KG1 (cell line): ENCODE results near the gene SPG21.

ENCODE experiments used
- DNase-seq: peaks from one replicate; lab custom pipeline; 2025; lab: John Stamatoyannopoulos, UW

The SPG21 gene

GRCh38 chr15:64938192-64938591 lies 51.5 kb downstream of the SPG21 start:
- DNase-seq = no peak

DNA sequence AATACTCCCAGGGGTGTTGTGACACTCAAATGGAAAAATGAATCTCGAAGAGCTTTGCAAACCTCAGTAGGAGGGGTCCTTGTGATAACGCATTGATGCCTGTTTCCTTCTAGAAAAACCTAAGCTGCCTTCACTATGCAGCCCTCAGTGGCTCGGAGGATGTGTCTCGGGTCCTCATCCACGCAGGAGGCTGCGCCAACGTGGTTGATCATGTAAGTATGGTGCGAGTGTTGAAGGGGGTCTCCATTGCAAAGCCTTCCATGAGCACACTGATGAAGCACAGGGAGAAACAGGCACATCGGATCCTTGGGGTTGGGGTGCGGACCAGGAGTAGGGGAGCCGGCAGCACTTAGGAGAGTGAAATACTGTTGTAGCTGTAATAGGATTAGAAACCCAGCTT lies 55.7 kb downstream of the SPG21 start:
- no peak for DNase-seq

DNA sequence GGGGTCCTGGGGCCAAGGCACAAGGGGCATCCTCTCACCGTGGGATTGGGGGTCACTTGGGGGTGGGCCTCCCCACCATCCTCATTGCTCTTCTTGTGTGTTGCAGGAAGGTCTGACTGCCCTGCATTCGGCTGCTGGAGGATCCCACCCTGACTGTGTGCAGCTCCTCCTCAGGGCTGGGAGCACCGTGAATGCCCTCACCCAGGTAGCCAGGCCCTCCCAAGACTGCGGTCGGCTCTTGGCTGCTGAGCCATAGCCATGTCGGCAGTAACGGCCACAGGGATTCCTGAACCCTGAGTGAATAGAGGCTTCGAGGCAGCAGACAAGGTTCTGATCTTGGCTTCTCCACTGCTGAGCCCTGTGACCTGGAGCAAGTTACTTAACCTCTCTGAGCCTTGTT lies 58.3 kb downstream of the SPG21 start:
- no peak for DNase-seq

- DNase-seq = no peak
These were observed 58.8 kb downstream of the SPG21 start for GRCh38 chr15:64930778-64931371.

- DNase-seq = no peak
These were observed 59.6 kb downstream of the SPG21 start for GRCh38 chr15:64930019-64930652.

DNA sequence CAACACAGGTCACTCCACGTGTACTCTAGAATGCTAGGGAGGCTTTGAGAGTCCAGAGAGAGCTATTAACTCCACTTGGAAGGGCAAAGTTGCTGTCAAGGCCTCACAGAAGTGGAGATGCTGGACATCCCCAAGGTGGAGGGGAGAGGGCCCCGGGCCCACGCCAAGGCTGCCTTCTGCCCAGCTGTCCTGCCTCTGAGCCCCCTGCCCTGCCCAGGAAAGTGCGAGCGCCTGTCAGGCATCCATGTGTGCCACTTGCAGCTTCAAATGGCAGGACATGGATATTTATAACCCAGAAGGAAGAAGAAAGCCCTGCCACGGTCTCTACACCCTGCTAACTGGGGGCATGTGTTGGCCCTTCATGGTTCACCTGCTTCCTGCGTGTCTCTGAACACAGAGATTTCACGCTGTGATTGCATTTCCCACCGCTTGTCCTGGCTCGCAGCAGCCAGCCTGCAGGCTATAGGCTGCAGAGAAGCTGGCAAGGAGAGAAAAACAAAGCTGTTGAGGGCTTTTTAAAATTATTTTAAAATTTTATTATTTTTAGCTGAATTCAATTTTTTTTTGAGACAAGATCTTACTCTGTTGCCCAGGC lies 61.0 kb downstream of the SPG21 start:
- DNase-seq = no peak

- no peak for DNase-seq
These were observed 63.1 kb downstream of the SPG21 start for GRCh38 chr15:64926661-64927060.

- no peak for DNase-seq
These were observed 64.1 kb downstream of the SPG21 start for GRCh38 chr15:64925335-64926330.

GRCh38 chr15:64923546-64923945 lies 66.2 kb downstream of the SPG21 start:
- DNase-seq = no peak

DNA sequence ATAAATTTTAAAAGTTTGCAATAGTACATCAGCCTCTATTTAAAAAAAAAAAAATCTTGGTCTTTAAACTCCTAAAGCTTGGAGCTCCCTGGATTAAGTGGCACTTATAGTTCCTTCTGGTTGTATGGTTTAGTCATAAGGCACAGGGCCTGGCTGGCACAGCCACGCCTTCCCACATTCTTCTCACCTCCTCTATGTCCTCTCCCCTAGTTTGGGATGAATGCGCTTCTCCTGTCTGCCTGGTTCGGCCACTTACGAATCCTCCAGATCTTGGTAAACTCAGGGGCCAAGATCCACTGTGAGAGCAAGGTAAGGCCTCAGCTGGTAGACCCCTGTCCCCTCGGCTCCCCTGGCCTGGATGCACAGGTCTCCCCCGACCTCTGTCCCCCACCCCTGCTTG lies 68.0 kb downstream of the SPG21 start:
- no peak for DNase-seq

GRCh38 chr15:64919721-64920120 lies 70.0 kb downstream of the SPG21 start:
- DNase-seq = no peak

- DNase-seq = no peak
These were observed 72.5 kb downstream of the SPG21 start for GRCh38 chr15:64917211-64917610.

DNA sequence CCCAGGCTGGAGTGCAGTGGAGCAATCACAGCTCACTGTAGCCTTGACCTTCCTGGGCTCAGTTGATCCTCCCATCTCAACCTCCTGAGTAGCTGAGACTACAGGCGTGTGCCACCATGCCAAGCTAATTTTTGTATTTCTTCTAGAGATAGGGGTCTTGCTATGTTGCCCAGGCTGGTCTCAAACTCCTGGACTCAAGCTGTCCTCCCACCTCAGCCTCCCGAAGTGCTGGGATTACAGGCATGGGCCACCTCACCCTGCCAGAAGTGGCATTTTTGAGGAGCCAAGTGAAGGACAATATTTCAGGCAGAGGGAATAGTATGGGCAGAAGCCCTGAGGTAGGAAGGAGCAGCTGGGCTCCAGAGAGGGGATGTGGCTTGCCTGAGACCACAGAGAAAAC lies 73.3 kb downstream of the SPG21 start:
- no peak for DNase-seq

- no peak for DNase-seq
These were observed 74.0 kb downstream of the SPG21 start for GRCh38 chr15:64915518-64916227.
